ENCODE data around the gene CARD14.

CARD14 gene

DNA sequence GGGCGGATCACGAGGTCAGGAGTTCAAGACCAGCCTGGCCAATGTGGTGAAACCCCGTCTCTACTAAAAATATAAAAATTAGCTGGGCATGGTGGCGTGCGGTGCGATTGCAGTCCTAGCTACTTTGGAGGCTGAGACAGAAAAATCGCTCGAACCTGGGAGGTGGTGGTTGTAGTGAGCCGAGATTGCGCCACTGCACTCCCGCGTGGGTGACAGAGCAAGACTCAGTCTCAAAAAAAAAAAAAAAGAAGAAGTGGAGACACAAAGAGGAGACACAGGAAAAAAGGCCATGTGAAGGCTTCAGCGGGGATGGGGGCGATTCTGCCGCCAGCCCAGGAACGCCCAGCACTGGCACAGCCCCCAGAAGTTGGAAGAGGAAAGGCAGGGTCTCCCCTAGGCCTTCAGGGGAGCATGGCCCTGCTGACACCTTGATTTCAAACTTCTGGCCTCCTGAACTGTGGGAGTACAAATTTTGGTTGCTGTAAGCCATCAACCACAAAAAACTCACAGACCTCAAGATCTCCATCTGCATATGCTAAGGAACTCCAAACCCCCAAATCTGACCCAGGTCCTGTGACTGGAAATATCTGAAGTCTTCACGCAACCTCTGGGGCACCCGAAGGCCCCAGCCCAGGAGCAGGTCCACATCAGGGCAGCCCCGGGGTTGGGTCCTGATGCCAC lies 43.3 kb downstream of the CARD14 start:
- no peak for DNase-seq

DNA sequence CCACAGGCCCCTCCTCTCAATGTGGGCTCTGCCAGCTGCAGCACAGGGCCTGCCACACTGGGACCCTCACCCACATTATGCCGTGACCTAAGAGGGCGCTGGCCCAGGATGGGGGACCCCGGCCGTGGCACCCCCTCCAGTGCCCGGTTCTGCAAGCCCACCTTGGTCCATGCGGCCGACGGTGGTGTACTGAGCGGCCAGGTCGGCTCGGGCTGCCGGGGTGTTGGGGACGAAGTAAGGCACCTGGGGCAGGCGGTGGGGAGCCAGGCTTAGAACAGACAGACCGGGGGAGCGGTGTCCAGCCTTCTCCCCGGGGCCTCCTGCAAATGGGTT lies 43.8 kb downstream of the CARD14 start:
- DNase-seq = no peak

DNA sequence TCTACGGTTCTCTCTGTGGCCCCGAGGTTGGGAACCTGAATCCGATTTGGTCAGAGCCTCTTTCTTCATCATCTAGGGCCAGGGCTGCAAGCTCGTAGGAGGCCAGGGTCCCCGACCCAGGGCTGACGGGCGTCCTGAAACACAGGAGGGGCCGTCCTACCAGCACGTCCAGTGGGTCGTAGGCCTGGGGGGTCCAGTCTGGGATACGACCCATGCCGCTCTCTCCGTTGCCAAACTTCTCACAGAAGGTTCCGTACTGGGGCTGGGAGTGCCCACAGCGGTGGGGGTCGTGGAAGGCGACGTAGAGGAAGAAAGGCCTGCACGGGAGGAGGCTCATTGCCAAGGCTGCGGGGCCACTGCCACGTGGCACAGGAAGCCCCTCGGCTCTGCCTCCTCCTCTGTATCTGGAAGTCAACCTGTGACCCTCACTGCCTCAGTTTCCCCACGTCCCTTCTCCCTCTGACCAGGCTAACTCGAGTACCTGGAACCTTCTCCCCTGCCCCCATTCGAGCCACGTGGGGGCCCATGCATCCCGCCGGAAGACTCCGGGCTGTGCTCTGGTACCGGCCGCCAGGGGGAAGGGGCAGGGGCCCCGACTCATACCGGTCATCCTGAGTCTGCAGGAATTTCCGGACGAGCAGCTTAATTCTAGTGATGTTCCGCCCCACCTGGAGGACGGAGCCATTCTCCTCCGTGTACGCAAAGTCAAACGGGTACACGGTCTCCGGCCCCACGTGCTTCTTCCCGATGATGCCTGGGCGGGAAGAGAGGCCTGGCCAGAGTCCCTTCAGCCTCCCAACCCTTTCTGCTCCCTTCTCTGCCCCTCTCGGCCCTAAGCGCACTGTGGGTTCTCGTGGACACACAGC lies 44.4 kb downstream of the CARD14 start:
- DNase-seq = no peak

DNA sequence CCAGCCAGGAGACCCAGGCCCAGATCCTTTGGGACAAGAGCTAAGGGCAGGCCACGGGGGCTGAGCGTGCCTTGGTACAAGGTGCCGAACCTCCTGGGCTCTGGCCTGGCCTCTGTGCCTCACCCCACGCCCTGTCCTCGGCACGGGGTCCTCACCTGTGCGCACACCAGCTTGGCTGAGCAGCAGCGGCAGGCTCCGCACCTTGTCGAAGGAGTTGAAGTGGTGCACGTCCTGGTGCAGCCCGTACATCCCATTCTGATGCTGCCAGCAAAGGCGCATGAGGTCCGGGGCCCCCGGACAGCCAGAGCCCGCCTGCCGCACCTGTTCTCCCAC lies 45.0 kb downstream of the CARD14 start:
- no peak for DNase-seq

DNA sequence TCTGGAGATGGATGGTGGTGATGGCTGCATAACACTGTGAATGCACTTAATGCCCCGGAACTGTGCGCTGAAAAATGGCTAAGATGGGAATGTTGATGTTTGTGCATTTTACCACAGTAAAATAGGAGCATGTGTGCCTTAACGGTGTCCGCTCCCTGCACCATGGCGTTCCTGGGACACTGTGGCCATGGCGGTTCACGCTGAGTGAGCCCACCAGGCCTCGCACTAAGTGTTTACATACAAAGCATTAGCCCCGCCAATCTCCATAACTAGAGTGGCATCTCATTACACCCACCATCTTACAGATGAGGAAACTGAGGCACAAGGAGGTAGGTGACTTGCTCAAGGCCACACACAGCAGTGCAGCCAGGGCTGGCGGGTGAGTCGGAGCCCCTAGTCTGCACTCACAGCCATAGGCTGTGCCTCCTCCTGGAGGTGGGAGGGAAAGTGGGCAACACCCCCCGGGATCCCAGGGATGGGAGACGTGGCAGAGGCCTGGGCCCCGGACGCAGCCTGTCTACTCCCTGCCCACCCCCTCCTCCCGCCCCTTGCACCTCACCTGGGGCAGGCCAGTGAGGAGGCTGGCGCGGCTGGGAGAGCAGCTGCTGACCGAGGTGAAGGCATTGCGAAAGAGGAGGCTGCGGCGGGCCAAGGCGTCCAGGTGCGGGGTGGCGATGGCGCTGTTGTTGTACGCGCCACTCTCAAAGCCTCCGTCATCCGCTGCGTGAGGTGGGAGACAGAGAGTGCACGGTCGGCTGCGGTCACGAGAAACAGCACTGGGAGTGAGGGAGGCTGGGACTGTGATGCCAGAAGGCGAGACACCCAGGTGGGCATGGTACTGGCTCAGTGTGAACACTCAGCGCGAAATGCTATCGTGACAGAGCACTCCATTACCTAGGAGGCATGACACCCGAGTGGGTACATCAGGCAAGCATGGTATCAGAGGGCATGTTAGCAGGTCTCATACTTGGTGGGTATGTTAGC lies 46.9 kb downstream of the CARD14 start:
- DNase-seq = no peak

DNA sequence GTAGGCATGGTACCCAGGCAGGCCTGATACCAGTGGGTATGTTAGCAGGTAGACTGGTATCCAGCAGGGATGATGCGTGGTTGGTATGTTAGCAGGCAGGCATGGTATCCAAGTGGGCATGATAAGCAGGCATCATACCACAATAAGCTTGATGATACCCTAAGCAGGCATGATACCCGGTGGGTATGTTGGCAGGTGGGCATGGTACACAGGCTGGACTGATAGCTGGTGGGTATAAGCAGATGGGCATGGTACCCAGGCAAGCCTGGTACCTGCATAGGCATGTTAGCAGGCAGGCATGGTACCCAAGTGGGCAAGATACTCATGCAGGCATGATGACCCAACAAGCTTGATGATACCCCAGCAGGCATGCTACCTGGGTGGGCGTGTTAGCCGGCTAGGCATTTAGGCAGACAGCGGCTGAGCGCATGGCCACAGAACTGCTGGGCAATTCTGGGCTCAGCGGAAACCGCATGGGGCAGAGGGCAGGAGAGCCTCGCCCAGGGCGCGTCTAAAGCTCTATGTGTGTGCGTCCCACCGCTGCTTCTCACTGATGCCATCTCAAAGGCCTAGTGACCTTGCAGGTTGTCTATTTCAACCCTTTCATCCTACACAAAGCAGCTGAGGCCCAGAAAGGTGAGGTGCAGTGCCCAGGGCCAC lies 48.0 kb downstream of the CARD14 start:
- no peak for DNase-seq

DNA sequence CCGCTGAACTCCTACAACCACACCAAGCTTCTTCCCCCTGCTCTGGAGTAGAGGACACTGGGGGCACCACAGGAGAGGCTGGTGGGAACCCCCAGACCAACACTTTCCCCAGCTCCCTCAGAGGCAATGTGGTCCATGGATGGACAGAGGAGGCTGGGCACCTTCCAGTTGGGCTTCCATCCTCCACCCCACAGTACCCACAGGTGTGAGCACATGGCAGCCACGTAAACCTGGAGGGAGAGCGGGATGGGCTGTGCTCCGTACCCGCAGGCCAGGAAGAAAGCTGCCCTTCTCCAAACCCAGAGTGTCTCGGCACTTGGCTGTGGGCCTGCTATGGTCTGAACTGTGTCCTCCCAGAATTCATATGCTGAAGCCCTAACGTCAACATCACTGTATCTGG lies 48.6 kb downstream of the CARD14 start:
- no peak for DNase-seq

DNA sequence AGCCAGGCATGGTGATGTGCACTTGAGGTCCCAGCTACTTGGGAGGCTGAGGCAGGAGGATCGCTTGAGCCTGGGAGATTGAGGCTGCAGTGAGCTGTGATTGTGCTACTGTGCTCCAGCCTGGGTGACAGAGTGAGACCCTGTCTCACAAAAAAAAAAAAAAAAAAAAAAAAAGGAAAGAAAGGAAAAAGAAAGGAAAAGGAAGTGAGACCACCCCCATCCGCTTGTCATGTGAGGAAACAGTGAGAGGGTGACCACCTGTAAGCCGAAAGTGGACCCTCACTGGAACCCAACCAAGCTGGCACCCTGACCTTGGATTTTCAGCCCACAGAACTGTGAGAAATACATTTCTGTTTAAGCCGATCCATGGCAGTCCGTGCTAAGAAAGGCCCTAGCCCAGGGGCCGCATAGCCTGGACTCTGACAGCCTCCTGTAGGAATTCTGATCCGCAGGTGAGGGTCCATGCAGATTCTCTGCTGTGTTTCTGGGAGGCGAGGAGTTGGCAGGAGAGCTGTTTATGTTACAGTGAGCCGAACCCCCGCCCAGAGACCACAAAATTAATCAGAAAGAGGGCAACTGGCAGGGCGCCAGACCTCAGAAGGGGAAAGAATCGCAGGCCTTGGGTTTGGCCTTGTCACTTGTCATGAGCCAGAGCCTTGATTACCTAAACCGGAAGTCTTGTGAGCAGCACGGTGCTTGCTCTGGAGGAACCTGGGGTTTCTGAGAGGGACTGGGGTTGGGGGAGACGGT lies 49.4 kb downstream of the CARD14 start:
- peak; percentile 96 for DNase-seq

DNA sequence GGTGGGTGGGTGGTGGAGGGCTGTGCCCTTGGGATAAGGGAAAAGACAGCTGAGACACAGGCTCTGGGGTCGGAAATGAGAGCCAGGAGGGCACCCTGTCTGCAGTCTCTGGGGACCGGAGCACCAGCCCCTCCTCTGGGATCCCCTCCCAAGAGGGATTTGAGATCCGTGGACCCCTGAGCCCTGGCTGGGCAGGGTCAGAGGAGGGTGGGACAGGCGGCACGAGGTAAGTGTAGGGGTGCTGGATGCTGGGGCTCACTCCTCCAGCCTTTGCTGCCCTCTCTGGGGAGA lies 49.9 kb downstream of the CARD14 start:
- no peak for DNase-seq

DNA sequence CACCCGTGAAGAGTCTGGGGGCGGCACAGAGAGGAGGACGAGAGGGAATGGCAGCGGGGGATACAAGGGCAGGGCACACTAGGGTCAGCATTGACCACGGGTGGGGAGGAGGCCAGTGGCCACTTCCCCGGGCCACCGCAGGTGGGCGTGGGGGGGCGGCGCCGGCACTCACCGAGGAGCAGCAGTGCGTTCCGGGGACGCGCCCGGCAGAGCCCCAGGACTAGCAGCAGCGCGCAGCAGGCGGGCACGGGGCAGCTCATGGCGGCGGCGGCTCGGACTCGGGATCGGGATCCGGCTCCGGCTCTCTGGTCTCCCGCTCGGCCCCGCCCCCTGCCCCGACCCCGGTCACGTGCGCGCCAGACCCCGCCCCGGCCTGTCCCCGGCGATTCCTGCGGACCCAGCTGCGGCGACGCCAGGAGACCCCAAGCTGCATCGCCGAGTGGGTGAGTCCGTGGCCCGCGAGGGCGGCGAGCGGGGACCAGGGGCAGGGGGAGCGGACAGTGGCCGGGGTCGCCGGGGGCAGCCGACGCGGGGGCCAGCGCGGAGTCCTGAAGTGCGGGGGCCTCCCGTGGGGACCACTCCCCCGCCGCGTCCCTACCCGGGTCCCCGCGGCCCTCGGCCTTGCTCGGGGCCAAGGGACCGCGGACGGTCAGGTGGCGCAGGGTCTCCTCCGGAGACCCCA lies 50.4 kb downstream of the CARD14 start, which contains the start of the genes SGSH and SLC26A11:
TSS of gene SGSH (minus strand) at position 280 of the 682 bp plus-strand sequence. CDS start at position 260, 20 bp downstream.
TSS of gene SLC26A11 (plus strand) at position 374 of the 682 bp plus-strand sequence. CDS start 1,134 bp downstream, outside the sequence.
- peak; percentile 83 for DNase-seq

DNA sequence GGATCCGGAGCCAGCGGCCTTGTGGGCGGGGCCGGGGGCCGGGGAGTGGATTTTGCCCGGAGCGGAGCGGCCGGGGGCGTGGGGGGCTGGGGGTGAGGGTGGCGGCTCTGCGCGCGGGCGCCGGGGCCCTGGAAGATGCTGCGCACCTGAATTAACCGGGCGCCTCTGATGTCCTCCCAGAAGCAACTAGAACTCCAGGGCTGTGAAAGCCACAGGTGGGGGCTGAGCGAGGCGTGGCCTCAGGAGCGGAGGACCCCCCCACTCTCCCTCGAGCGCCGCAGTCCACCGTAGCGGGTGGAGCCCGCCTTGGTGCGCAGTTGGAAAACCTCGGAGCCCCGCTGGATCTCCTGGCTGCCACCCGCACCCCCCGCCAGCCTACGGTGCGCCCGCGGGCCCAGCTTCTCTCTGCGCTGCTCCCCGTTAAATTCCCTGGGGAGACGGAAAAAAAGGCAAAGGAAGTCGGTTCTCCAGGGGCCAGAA lies 50.9 kb downstream of the CARD14 start:
- DNase-seq = peak; percentile 18

DNA sequence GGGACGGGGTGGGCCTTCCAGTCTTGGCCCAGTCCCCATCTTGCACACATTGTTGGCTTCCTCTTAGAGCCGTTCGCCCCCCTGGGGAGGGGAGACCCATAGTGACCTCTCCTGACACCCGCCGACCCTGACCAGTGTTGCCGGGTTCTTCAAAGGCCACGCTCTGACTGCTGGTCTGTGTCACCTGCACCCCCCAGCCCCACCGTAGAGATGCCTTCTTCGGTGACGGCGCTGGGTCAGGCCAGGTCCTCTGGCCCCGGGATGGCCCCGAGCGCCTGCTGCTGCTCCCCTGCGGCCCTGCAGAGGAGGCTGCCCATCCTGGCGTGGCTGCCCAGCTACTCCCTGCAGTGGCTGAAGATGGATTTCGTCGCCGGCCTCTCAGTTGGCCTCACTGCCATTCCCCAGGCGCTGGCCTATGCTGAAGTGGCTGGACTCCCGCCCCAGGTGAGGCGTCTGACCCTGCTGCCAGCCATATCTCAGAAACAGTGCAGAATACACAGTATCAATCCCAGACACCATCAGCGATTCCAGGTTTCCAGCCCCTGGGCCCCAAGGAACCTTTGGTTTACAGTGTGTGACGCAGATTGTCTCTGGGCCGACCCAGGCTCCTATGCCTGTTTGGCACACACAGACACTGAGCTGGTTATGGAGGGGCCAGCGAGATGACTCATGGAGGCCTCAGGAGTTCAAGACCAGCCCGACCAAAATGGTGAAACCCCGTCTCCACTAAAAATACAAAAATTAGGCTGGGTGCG lies 51.7 kb downstream of the CARD14 start:
- DNase-seq = no peak

DNA sequence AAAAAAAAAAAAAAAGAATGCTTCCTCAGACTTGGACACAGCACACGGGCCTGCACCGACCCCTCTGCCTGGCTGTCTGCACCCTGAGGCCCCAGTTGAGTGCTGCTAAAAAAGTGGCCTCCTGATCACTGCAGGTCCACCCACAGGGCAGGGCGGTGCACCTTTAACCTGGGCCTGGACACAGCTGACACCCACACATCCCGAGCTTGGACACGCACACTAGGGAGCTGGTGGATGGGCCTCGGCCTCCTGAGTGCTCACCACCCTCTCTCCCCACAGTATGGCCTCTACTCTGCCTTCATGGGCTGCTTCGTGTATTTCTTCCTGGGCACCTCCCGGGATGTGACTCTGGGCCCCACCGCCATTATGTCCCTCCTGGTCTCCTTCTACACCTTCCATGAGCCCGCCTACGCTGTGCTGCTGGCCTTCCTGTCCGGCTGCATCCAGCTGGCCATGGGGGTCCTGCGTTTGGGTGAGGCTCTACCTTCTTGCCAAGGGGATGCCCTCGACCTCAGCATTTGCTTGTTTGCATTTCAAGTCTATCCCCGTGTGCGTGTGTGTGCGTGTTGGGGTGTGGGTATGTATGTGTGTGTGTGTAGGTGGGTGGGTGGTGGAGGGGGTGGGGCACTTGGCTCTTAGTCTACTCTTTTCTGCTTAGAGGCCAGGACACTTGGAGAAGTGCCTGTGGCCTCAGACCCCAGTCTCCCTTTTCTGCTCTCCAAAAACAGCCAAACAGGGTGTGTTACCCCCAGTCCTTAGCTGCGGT lies 52.7 kb downstream of the CARD14 start:
- DNase-seq = no peak

DNA sequence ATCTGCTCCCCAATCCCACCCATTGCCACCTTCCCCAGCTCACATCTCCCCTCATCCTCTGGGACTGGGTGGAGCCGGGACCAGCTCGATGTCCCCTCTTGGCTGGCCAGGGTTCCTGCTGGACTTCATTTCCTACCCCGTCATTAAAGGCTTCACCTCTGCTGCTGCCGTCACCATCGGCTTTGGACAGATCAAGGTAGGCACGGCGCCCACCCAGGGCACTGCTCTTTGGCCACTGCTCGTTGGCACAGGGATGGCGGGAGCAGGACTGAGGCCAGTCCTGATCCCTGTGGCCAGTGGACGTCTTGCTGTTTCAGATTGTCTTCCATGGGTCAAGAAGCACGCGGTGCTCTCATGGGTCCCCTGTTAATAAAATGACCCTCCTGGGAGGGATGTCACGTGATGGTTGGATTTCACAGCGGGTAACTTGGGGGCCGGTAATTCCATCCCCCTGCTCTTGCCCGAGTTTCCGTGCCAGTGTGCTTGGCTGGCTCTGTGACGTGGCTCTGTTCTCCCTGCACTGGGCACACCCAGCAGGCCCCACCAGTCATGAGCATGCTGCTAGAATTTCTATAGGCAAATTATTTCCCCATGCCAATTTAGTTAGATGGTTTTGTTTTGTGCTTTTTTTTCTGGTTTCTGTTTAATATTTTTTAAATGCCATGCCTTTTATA lies 53.4 kb downstream of the CARD14 start:
- DNase-seq = no peak

DNA sequence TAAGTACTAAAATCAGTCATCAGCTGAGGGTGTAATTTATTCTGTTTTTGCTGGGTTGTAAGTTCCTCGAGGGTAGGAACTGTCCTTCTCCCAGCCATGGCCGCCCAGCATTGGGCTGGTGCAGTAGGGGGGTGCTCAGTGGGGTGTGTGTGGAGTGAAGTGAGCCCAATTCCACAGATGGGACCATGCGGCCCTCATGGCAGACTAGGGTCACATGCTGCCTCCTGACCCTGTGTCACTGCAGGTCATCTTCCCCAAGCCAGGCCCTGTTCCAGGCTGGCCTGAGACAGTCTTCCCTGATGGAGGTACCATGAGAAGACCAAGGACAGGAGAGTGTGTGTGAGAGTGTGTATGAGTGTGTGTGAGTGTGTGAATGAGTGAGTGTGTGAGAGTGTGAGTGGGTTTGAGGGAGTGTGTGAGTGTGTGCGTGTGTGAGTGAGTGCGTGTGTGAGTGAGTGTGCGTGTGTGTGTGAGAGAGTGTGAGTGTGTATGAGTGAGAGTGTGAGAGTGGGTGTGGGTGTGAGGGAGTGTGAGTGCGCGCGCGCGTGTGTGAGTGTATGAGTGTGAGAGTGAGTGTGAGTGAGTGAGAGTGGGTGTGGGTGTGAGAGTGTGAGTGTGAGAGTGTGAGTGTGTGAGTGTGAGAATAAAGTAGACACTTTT lies 54.1 kb downstream of the CARD14 start:
- no peak for DNase-seq

DNA sequence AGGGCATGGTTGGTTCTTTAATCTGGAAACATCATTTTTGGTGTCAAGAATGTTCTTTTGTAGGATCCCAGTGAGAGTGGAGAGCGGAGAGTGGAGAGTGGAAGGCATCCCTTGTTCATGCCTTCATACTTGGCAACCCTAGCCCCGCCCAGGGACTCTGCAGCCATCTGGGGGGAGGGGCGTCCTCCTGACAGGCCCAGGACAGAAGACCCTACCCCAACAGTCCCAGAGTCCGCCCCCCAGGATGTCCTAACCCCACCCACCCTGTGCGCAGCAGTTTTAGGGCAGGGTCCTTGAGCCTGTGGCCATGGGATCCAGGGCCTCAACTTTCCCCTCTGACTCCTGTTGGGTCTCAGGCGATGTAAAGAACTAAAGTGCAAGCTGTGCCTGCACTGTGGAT lies 54.9 kb downstream of the CARD14 start:
- no peak for DNase-seq

DNA sequence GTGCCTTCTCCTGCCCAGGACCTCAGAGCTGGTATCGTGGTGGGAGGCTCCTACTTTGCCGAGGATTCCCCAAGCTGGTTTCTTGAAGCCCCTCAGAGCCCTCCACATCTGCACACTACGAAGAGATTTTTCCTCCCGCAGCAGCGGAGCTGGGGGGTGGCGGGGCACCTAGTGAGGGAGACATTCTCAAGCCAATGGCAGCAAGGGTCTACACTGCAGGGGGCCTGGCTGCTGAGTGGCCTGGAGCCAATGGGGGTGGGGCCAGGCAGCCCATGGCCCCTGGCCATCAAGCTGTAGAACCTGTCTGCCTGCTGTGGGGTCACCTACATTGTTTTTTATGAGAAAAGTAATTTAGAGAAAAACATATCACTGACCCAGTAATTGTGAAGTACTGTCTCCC lies 55.4 kb downstream of the CARD14 start:
- DNase-seq = no peak

DNA sequence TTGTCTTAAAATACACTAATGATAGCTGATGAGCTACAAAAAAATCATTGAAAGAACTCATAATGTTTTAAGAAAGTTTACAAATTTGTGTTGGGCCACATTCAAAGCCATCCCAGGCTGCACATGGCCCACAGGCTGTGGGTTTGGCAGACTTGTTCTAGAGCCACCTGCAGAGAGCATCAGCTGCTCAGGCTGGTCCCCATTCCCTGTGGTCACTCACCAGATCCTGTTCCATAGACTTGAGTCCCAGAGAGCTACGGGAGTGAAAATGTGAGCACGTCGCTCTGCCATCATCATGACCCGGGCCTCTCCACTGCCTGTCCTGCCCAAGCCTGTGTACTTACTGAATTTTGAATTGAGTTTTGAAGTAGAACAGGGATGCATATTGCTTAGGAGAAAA lies 57.3 kb downstream of the CARD14 start:
- no peak for DNase-seq

DNA sequence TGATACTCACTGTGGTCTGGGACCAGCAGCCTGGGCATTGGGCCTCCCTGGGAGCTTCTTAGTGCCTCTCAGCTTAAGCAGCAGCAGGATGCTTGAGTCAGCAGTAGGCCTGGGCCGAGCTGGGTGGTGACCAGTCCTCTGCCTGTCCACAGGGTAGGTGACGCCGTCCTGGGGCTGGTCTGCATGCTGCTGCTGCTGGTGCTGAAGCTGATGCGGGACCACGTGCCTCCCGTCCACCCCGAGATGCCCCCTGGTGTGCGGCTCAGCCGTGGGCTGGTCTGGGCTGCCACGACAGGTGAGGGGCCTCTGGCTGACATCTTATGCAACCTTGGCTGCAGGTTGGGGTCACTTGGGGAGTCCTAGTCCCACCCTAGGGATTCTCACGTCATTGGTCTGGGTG lies 57.8 kb downstream of the CARD14 start:
- no peak for DNase-seq
